ENCODE measurements around the gene TMEM119. TPM values are rescaled to one million over a fixed set of nuclear protein-coding genes. Genes with fewer than 3 reads are reported as not detected.
A peak's percentile ranks its signal among the peaks of the same experiment; 100 is the strongest.

Gene TMEM119
- total and polyA plus RNA-seq, 5 experiments from 2014 or later: 0.06 to 0.77 (median 0.24) TPM; not detected in 1

- no peaks in the 10 kb centered on the region for H3K27me3 Mint-ChIP-seq
- no peak for DNase-seq
- H3K4me3 Mint-ChIP-seq: peak overlapping the region in 1 of 10 donors; percentile 58
- ATAC-seq: no peak
- H3K9me3 Mint-ChIP-seq: no peaks in the 10 kb centered on the region
- H3K27ac Mint-ChIP-seq: peak overlapping the region; percentile 50 to 99 (median 90)
- POLR2A ChIA-PET: interaction anchor here (0.9 to 2.0 kb wide), 2 partner anchors 41 to 46 kb away, joined by 4 to 10 read pairs; no protein-coding TSS in a partner anchor
- H3K4me1 Mint-ChIP-seq: peaks cover 43 to 94% (median 82%) of the 10 kb centered on the region in 4 donors
- peaks cover 0 to 23% (median 9%) of the 10 kb centered on the region in 3 donors for H3K36me3 Mint-ChIP-seq
Observed at GRCh38 chr12:108571609-108572165, 26.2 kb downstream of the TMEM119 start.

- POLR2A ChIA-PET: interaction anchor here (0.9 to 11.6 kb wide), 3 partner anchors 42 to 62 kb away, joined by 4 to 217 read pairs (median 10); partner anchors contain the start of gene SELPLG
- H3K9me3 Mint-ChIP-seq: no peaks in the 10 kb centered on the region
- peaks cover 0 to 30% (median 12%) of the 10 kb centered on the region in 3 donors for H3K36me3 Mint-ChIP-seq
- H3K4me1 Mint-ChIP-seq: peaks cover 38 to 94% (median 81%) of the 10 kb centered on the region in 4 donors
- H3K4me3 Mint-ChIP-seq: peak overlapping the region in 7 of 10 donors; percentile 14 to 60 (median 45)
- peak overlapping the region; percentile 89 to 99 (median 96) for H3K27ac Mint-ChIP-seq
- no peaks in the 10 kb centered on the region for H3K27me3 Mint-ChIP-seq
- peak in 2 of 10 donors; percentile 36 to 40 for DNase-seq
- ATAC-seq: no peak
Observed at GRCh38 chr12:108570743-108571608, 26.9 kb downstream of the TMEM119 start.

- no peaks in the 10 kb centered on the region for H3K9me3 Mint-ChIP-seq
- peak overlapping the region; percentile 65 to 92 (median 78) for H3K4me3 Mint-ChIP-seq
- peak overlapping the region; percentile 93 to 99 (median 96) for H3K27ac Mint-ChIP-seq
- peaks cover 0 to 51% (median 17%) of the 10 kb centered on the region in 3 donors for H3K36me3 Mint-ChIP-seq
- H3K27me3 Mint-ChIP-seq: no peaks in the 10 kb centered on the region
- peak; percentile 97 to 98 for ATAC-seq
- peak; percentile 47 to 92 (median 79) for DNase-seq
- peaks cover 27 to 91% (median 73%) of the 10 kb centered on the region in 4 donors for H3K4me1 Mint-ChIP-seq
- POLR2A ChIA-PET: interaction anchor here (0.6 to 11.6 kb wide), 5 partner anchors 9 to 290 kb away, joined by 3 to 217 read pairs (median 9); partner anchors contain the start of gene SELPLG
Observed at GRCh38 chr12:108568338-108569154, 29.3 kb downstream of the TMEM119 start.

GRCh38 chr12:108567406-108568337 lies 30.2 kb downstream of the TMEM119 start:
- Mint-ChIP-seq H3K4me1 (peaks cover 27 to 90% (median 71%) of the 10 kb centered on the region in 4 donors), H3K36me3 (peaks cover 0 to 51% (median 17%) of the 10 kb centered on the region in 3 donors), H3K27me3 (no peaks in the 10 kb centered on the region), H3K27ac (peak overlapping the region; percentile 93 to 99 (median 96)), H3K4me3 (peak overlapping the region in 8 of 10 donors; percentile 36 to 92 (median 78)), H3K9me3 (no peaks in the 10 kb centered on the region)
- POLR2A ChIA-PET: interaction anchor here (1.8 to 11.6 kb wide), 3 partner anchors 48 to 79 kb away, joined by 9 to 217 read pairs (median 132); partner anchors contain the start of gene SELPLG
- ATAC-seq: no peak
- peak in 1 of 10 donors; percentile 1 for DNase-seq

GRCh38 chr12:108566452-108566851 lies 31.4 kb downstream of the TMEM119 start:
- Mint-ChIP-seq H3K27me3 (no peaks in the 10 kb centered on the region), H3K4me3 (peak overlapping the region in 1 of 10 donors; percentile 10), H3K27ac (peak overlapping the region; percentile 54 to 98 (median 89)), H3K36me3 (peaks cover 0 to 51% (median 17%) of the 10 kb centered on the region in 3 donors), H3K4me1 (peaks cover 23 to 85% (median 64%) of the 10 kb centered on the region in 4 donors), H3K9me3 (no peaks in the 10 kb centered on the region)
- POLR2A ChIA-PET: interaction anchor here (9.3 to 11.6 kb wide), 2 partner anchors 50 to 66 kb away, joined by 132 to 217 read pairs; partner anchors contain the start of gene SELPLG
- ATAC-seq (no peak), DNase-seq (peak in 1 of 10 donors; percentile 10)

- Mint-ChIP-seq H3K36me3 (peaks cover under 1 to 51% (median 17%) of the 10 kb centered on the region in 3 donors), H3K27me3 (no peaks in the 10 kb centered on the region), H3K27ac (peak overlapping the region; percentile 13 to 98 (median 89)), H3K9me3 (no peaks in the 10 kb centered on the region), H3K4me3 (peak overlapping the region in 2 of 10 donors; percentile 10 to 48), H3K4me1 (peaks cover 23 to 86% (median 62%) of the 10 kb centered on the region in 4 donors)
- ATAC-seq (no peak), DNase-seq (peak in 9 of 10 donors; percentile 37 to 79 (median 45))
- POLR2A ChIA-PET: interaction anchor here (1.4 to 11.6 kb wide), 3 partner anchors 50 to 81 kb away, joined by 4 to 217 read pairs (median 132); partner anchors contain the start of gene SELPLG
Observed at GRCh38 chr12:108565976-108566375, 31.9 kb downstream of the TMEM119 start.

- Mint-ChIP-seq H3K36me3 (peaks cover 4 to 51% (median 17%) of the 10 kb centered on the region in 3 donors), H3K9me3 (no peaks in the 10 kb centered on the region), H3K27me3 (no peaks in the 10 kb centered on the region), H3K4me3 (no peak overlapping the region), H3K4me1 (peaks cover 20 to 85% (median 61%) of the 10 kb centered on the region in 4 donors), H3K27ac (peak overlapping the region in 3 of 10 donors; percentile 85 to 96 (median 94))
- POLR2A ChIA-PET: interaction anchor here (0.6 to 11.6 kb wide), 6 partner anchors 10 to 82 kb away, joined by 3 to 217 read pairs (median 4); partner anchors contain the start of gene SELPLG
- no peak for DNase-seq
- no peak for ATAC-seq
Observed at GRCh38 chr12:108565146-108565545, 32.7 kb downstream of the TMEM119 start.

GRCh38 chr12:108564724-108565123 lies 33.2 kb downstream of the TMEM119 start:
- Mint-ChIP-seq H3K27ac (peak overlapping the region in 3 of 10 donors; percentile 8 to 48 (median 12)), H3K9me3 (no peaks in the 10 kb centered on the region), H3K36me3 (peaks cover 4 to 53% (median 17%) of the 10 kb centered on the region in 3 donors), H3K27me3 (no peaks in the 10 kb centered on the region), H3K4me1 (peaks cover 23 to 85% (median 62%) of the 10 kb centered on the region in 4 donors), H3K4me3 (no peak overlapping the region)
- DNase-seq (no peak), ATAC-seq (no peak)
- POLR2A ChIA-PET: interaction anchor here (0.6 to 11.6 kb wide), 6 partner anchors 10 to 82 kb away, joined by 3 to 217 read pairs (median 4); partner anchors contain the start of gene SELPLG

- no peak for ATAC-seq
- no peak for DNase-seq
- peaks cover 4 to 49% (median 17%) of the 10 kb centered on the region in 3 donors for H3K36me3 Mint-ChIP-seq
- H3K4me1 Mint-ChIP-seq: peaks cover 21 to 84% (median 59%) of the 10 kb centered on the region in 4 donors
- H3K27me3 Mint-ChIP-seq: no peaks in the 10 kb centered on the region
- no peaks in the 10 kb centered on the region for H3K9me3 Mint-ChIP-seq
- H3K4me3 Mint-ChIP-seq: peak overlapping the region; percentile 97 to 100 (median 100)
- peak overlapping the region; percentile 92 to 100 (median 100) for H3K27ac Mint-ChIP-seq
- POLR2A ChIA-PET: interaction anchor here (1.2 to 11.6 kb wide), 3 partner anchors 52 to 83 kb away, joined by 9 to 217 read pairs (median 132); partner anchors contain the start of gene SELPLG
Observed at GRCh38 chr12:108563804-108564151, 34.1 kb downstream of the TMEM119 start.

- Mint-ChIP-seq H3K27me3 (no peaks in the 10 kb centered on the region), H3K27ac (peak overlapping the region; percentile 92 to 100 (median 100)), H3K9me3 (no peaks in the 10 kb centered on the region), H3K36me3 (peaks cover 4 to 46% (median 14%) of the 10 kb centered on the region in 3 donors), H3K4me1 (peaks cover 17 to 83% (median 57%) of the 10 kb centered on the region in 4 donors), H3K4me3 (peak overlapping the region; percentile 97 to 100 (median 100))
- POLR2A ChIA-PET: interaction anchor here (1.0 to 11.6 kb wide), 10 partner anchors 14 to 294 kb away, joined by 3 to 217 read pairs (median 8); partner anchors contain the start of genes SELPLG and SSH1
- DNase-seq (peak; percentile 71 to 93 (median 86)), ATAC-seq (peak; percentile 60 to 65)
Observed at GRCh38 chr12:108563136-108563803, 34.6 kb downstream of the TMEM119 start.
